ENCODE results near the gene IL21R.

DNA sequence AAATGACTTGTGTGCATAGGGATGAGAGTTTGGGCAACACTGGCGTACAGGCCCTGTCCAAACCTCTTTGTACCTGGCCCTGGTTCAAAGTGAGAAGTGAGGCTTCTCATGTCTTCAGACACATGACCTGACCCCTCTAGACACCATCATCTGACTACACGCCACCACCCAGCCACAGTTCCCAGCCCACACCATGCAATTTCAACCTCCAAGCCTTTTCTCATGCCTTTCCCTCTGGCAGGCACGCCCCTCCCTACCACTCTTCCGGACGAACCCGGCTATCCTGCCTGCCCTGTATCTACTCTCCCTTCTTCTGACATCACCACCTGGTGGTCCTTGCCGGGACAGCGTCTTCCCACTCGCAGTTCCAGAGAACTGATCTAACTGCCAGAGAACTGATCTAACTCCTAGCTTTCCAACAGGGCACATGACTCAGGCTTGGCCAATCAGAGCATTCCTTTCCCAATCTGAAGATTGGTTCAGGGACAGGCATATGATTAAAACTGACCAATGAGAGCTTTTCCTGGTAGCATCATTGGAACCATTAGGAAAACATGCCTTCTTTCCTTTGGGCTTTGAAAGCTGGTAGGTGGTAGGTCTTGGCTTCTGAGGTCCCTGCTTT, 27.1 kb upstream of the IL21R start:
- TF ChIP-seq CTCF (conservative IDR thresholded peaks at IDR 0.05): peak; percentile 35
- TF ChIP-seq ZFX (IDR thresholded peaks at IDR 0.05): no peak
